Panc1 (cell line): Measurements from ENCODE around the gene WDR27. TPM values are rescaled to one million over a fixed set of nuclear protein-coding genes. Genes with fewer than 3 reads are reported as not detected.

Experiments
- ATAC-seq: fragments of 200-7000 bp; cut with Tn5 transposase; 2 replicates; pipeline ENCODE4 v1.9.1; 2020; ENCODE audit warnings: mild to moderate bottlenecking, moderate library complexity
- BruUV-seq: library from RNA; stranded (reverse); fragments of 400-500 nt; replicated peaks from 2 replicates; lab custom pipeline; 2021; lab: Mats Ljungman, UMichigan
- CTCF ChIA-PET: fragments of 300-600 bp; sonication (Branson Sonifier 250); formaldehyde crosslinking; loops from one replicate; lab custom pipeline; 2022; ENCODE audit warnings: antibody characterized with exemption; lab: Charles Lee
- POLR2A ChIA-PET: fragments of 300-600 bp; sonication (Branson Sonifier 250); formaldehyde crosslinking; loops from one replicate; lab custom pipeline; 2022; ENCODE audit warnings: antibody characterized with exemption; lab: Charles Lee
- DNase-seq: peaks from one replicate; pipeline ENCODE4 v3.0.0-alpha.2; 2010; ENCODE audit warnings: low read depth, low spot score
- H3K27ac ChIP-seq: 2 replicates; pipeline ENCODE4 v1.5.1; 2011; ENCODE audit warnings: mild to moderate bottlenecking, low read length, inconsistent platforms
- H3K27me3 ChIP-seq: fragments of 200-500 bp; sonication (Bioruptor generic); 2 replicates; pipeline ENCODE4 v1.6.0; 2014; ENCODE audit warnings: low read length, inconsistent platforms; ENCODE audit not compliant: control insufficient read depth, insufficient read depth
- H3K36me3 ChIP-seq: fragments of 200-500 bp; sonication (Bioruptor generic); 2 replicates; pipeline ENCODE4 v1.5.1; 2014; ENCODE audit warnings: inconsistent platforms, mild to moderate bottlenecking, low read length, moderate library complexity; ENCODE audit not compliant: control insufficient read depth, insufficient read depth
- H3K4me1 ChIP-seq: 2 replicates; pipeline ENCODE4 v1.5.1; 2011; ENCODE audit warnings: inconsistent platforms, mild to moderate bottlenecking, low read length, moderate library complexity; ENCODE audit not compliant: control insufficient read depth, insufficient read depth
- H3K4me3 ChIP-seq, 2 experiments: 2 replicates each; pipeline ENCODE4 v1.5.1; 2011 to 2012; ENCODE audit warnings: low read depth in 2 of 2, low read length in 2 of 2, mild to moderate bottlenecking in 2 of 2, inconsistent platforms in 1 of 2, moderate library complexity in 1 of 2
- H3K9me3 ChIP-seq: fragments of 200-500 bp; sonication (Bioruptor generic); 2 replicates; pipeline ENCODE4 v1.5.1; 2014; ENCODE audit warnings: low read depth, mild to moderate bottlenecking, inconsistent platforms, low read length, moderate library complexity; ENCODE audit not compliant: control insufficient read depth, insufficient read depth
- CTCF ChIP-seq: fragments of 450-650 bp; IDR thresholded peaks from 2 replicates; pipeline ENCODE4 v1.5.1; 2017; ENCODE audit warnings: mild to moderate bottlenecking
- POLR2AphosphoS5 ChIP-seq: IDR thresholded peaks from 2 replicates; pipeline ENCODE4 v1.6.1; 2012; ENCODE audit warnings: mild to moderate bottlenecking, low read depth, low read length, moderate library complexity
- REST ChIP-seq, 2 experiments: IDR thresholded peaks; 2 replicates each; pipeline ENCODE4 v1.6.1; 2011 to 2012; ENCODE audit warnings: low read depth in 2 of 2, control low read depth in 1 of 2, low read length in 1 of 2, mild to moderate bottlenecking in 1 of 2, moderate library complexity in 1 of 2; ENCODE audit not compliant: insufficient read depth in 1 of 2
- SIN3A ChIP-seq: IDR thresholded peaks from 2 replicates; pipeline ENCODE4 v1.6.1; 2012; ENCODE audit warnings: low read depth, mild to moderate bottlenecking, low read length, moderate library complexity, borderline replicate concordance; ENCODE audit not compliant: insufficient read depth
- TCF7L2 ChIP-seq: IDR thresholded peaks from 2 replicates; pipeline ENCODE4 v1.6.1; 2011; ENCODE audit warnings: mild to moderate bottlenecking, low read depth, low read length, inconsistent platforms
- in situ Hi-C: cut with HindIII; loops from 2 replicates; pipeline ENCODE4 v1.10.0; 2016; ENCODE audit warnings: low sequenced_read_pairs, low pct_unique_long_range_greater_than_20kb
- intact Hi-C: fragments of 100-400 bp; cut with micrococcal nuclease; formaldehyde crosslinking; loops from one replicate; pipeline ENCODE4 v1.10.0; 2022; ENCODE audit not compliant: unreplicated experiment
- total RNA-seq: library from RNA; stranded (reverse); gene quantifications from one replicate; pipeline ENCODE4 v1.2.1, GENCODE V29; 2021; ENCODE audit not compliant: unreplicated experiment

Gene WDR27
- total RNA-seq, 1 experiment from 2014 or later, result 56.3 TPM

GRCh38 chr6:169642455-169642854, 59.4 kb downstream of the WDR27 start:
- in situ Hi-C loops (no loop called here), intact Hi-C loops (no loop called here)
- Histone ChIP-seq H3K4me1 (no peaks in the 10 kb centered on the region), H3K4me3 (no peak overlapping the region), H3K27me3 (no peaks in the 10 kb centered on the region), H3K27ac (no peak overlapping the region), H3K9me3 (no peaks in the 10 kb centered on the region), H3K36me3 (no peaks in the 10 kb centered on the region)
- ChIA-PET CTCF (no interaction called here), POLR2A (no interaction called here)
- TF ChIP-seq POLR2AphosphoS5 (no peak), CTCF (no peak), SIN3A (no peak), REST (IDR thresholded peaks at IDR 0.05; ENCODE audit: insufficient read depth in 1 of 2, low read depth in 2 of 2, low read length in 1 of 2) (no peak), TCF7L2 (no peak)
- BruUV-seq, result no TSS peak
- DNase-seq (no peak), ATAC-seq (no peak)

- in situ Hi-C loops (no loop called here), intact Hi-C loops (no loop called here)
- H3K36me3 ChIP-seq, result no peaks in the 10 kb centered on the region
- DNase-seq (no peak), ATAC-seq (no peak)
- no peaks in the 10 kb centered on the region for H3K27me3 ChIP-seq
- ChIA-PET POLR2A (no interaction called here), CTCF (no interaction called here)
- H3K9me3 ChIP-seq, result no peaks in the 10 kb centered on the region
- no peak overlapping the region for H3K27ac ChIP-seq
- no peaks in the 10 kb centered on the region for H3K4me1 ChIP-seq
- no TSS peak for BruUV-seq
- TF ChIP-seq CTCF (no peak), POLR2AphosphoS5 (no peak), TCF7L2 (no peak)
- no peak overlapping the region for H3K4me3 ChIP-seq
Observed at GRCh38 chr6:169641461-169642085, 60.3 kb downstream of the WDR27 start.
